DOHH2 (cell line): ENCODE data around the gene TRIM59.
A peak's percentile ranks its signal among the peaks of the same experiment; 100 is the strongest.

ENCODE experiments used
- H3F3A ChIP-seq: fragments of 200-600 bp; sonication (generic), shearing (Covaris generic); 2 replicates; pipeline ENCODE4 v1.6.0; 2016; ENCODE audit warnings: antibody characterized with exemption, mild to moderate bottlenecking; ENCODE audit not compliant: control insufficient read depth, insufficient read depth
- H3K27ac ChIP-seq: fragments of 200-600 bp; sonication (generic); 2 replicates; pipeline ENCODE4 v1.5.1; 2014; ENCODE audit warnings: low read depth, mild to moderate bottlenecking, low read length, moderate library complexity
- H3K27me3 ChIP-seq: fragments of 200-600 bp; sonication (generic); 2 replicates; pipeline ENCODE4 v1.6.1; 2014; ENCODE audit warnings: mild to moderate bottlenecking, low read length, mixed read lengths; ENCODE audit not compliant: control insufficient read depth
- H3K36me3 ChIP-seq: fragments of 200-600 bp; sonication (generic); 2 replicates; pipeline ENCODE4 v1.6.1; 2014; ENCODE audit warnings: mild to moderate bottlenecking, low read length, moderate library complexity, mixed read lengths; ENCODE audit not compliant: control insufficient read depth
- H3K4me1 ChIP-seq: fragments of 200-600 bp; sonication (generic); 2 replicates; pipeline ENCODE4 v1.6.1; 2014; ENCODE audit warnings: mild to moderate bottlenecking, low read length, mixed read lengths; ENCODE audit not compliant: control insufficient read depth
- H3K4me2 ChIP-seq: fragments of 200-600 bp; sonication (generic); 2 replicates; pipeline ENCODE4 v1.6.0; 2014; ENCODE audit warnings: mild to moderate bottlenecking, low read length, moderate library complexity
- H3K4me3 ChIP-seq: fragments of 200-600 bp; sonication (generic); 2 replicates; pipeline ENCODE4 v1.5.1; 2014; ENCODE audit warnings: mild to moderate bottlenecking, low read length, mixed read lengths
- H3K79me2 ChIP-seq: fragments of 200-600 bp; sonication (generic); 2 replicates; pipeline ENCODE4 v1.6.1; 2014; ENCODE audit warnings: mild to moderate bottlenecking, low read length, mixed read lengths; ENCODE audit not compliant: control insufficient read depth
- H3K9me2 ChIP-seq: fragments of 200-600 bp; sonication (generic); replicated peaks from 2 replicates; pipeline ENCODE4 v1.6.1; 2014; ENCODE audit warnings: mild to moderate bottlenecking, low read length, mixed read lengths; ENCODE audit not compliant: control insufficient read depth
- H3K9me3 ChIP-seq: fragments of 200-600 bp; sonication (generic); 2 replicates; pipeline ENCODE4 v1.6.1; 2014; ENCODE audit warnings: antibody characterized with exemption, low read length, mixed read lengths; ENCODE audit not compliant: control insufficient read depth, insufficient read depth
- H4K20me1 ChIP-seq: fragments of 200-600 bp; sonication (generic); 2 replicates; pipeline ENCODE4 v1.6.0; 2014; ENCODE audit warnings: low read depth, mild to moderate bottlenecking, antibody characterized with exemption, low read length, moderate library complexity; ENCODE audit not compliant: control insufficient read depth, insufficient read depth
- CTCF ChIP-seq: fragments of 200-600 bp; sonication (generic); IDR thresholded peaks from one replicate; pipeline ENCODE4 v1.5.1; 2014; ENCODE audit warnings: antibody characterized with exemption, mild to moderate bottlenecking, low read depth, low read length; ENCODE audit not compliant: poor library complexity, severe bottlenecking
- EZH2phosphoT487 ChIP-seq: fragments of 200-600 bp; sonication (generic); IDR thresholded peaks from 2 replicates; pipeline ENCODE4 v1.6.1; 2017; ENCODE audit warnings: borderline replicate concordance, mild to moderate bottlenecking, antibody characterized with exemption, low read length, moderate library complexity, mixed read lengths

TRIM59 gene

GRCh38 chr3:160401291-160402095 is 48.1 kb downstream of the TRIM59 start:
- no peak for TF ChIP-seq CTCF
- TF ChIP-seq EZH2phosphoT487 = no peak
- peak overlapping the region; percentile 91 for H3K4me3 ChIP-seq
- H3K79me2 ChIP-seq = peaks cover 99% of the 10 kb centered on the region
- peaks cover 60% of the 10 kb centered on the region for H3K4me1 ChIP-seq
- H3K27me3 ChIP-seq = no peaks in the 10 kb centered on the region
- H3K4me2 ChIP-seq = peak overlapping the region; percentile 78
- peak overlapping the region; percentile 87 for H3K27ac ChIP-seq
- no peaks in the 10 kb centered on the region for H3K9me3 ChIP-seq
- H3K36me3 ChIP-seq = peaks cover 70% of the 10 kb centered on the region
- H3K9me2 ChIP-seq = no peaks in the 10 kb centered on the region
- H3F3A ChIP-seq = peaks cover 35% of the 10 kb centered on the region
- H4K20me1 ChIP-seq = peaks cover 55% of the 10 kb centered on the region

GRCh38 chr3:160400702-160401150 is 48.9 kb downstream of the TRIM59 start:
- H3F3A ChIP-seq = peaks cover 27% of the 10 kb centered on the region
- peaks cover 60% of the 10 kb centered on the region for H3K4me1 ChIP-seq
- no peaks in the 10 kb centered on the region for H3K9me2 ChIP-seq
- H3K27ac ChIP-seq = peak overlapping the region; percentile 87
- H3K36me3 ChIP-seq = peaks cover 63% of the 10 kb centered on the region
- H3K27me3 ChIP-seq = no peaks in the 10 kb centered on the region
- H3K4me2 ChIP-seq = peak overlapping the region; percentile 78
- H3K9me3 ChIP-seq = no peaks in the 10 kb centered on the region
- peaks cover 98% of the 10 kb centered on the region for H3K79me2 ChIP-seq
- H4K20me1 ChIP-seq = peaks cover 48% of the 10 kb centered on the region
- H3K4me3 ChIP-seq = peak overlapping the region; percentile 91
- TF ChIP-seq CTCF = no peak
- TF ChIP-seq EZH2phosphoT487 = no peak

GRCh38 chr3:160400030-160400701 is 49.4 kb downstream of the TRIM59 start:
- no peak for TF ChIP-seq EZH2phosphoT487
- no peak for TF ChIP-seq CTCF
- Histone ChIP-seq H3K4me2 (peak overlapping the region; percentile 78), H3K27ac (peak overlapping the region; percentile 87), H3K9me2 (no peaks in the 10 kb centered on the region), H3F3A (peaks cover 22% of the 10 kb centered on the region), H3K27me3 (no peaks in the 10 kb centered on the region), H3K9me3 (no peaks in the 10 kb centered on the region), H4K20me1 (peaks cover 43% of the 10 kb centered on the region), H3K4me3 (peak overlapping the region; percentile 91), H3K36me3 (peaks cover 57% of the 10 kb centered on the region), H3K79me2 (peaks cover 98% of the 10 kb centered on the region), H3K4me1 (peaks cover 60% of the 10 kb centered on the region)
